ENCODE measurements around the gene TECPR1.

TECPR1 gene

DNA sequence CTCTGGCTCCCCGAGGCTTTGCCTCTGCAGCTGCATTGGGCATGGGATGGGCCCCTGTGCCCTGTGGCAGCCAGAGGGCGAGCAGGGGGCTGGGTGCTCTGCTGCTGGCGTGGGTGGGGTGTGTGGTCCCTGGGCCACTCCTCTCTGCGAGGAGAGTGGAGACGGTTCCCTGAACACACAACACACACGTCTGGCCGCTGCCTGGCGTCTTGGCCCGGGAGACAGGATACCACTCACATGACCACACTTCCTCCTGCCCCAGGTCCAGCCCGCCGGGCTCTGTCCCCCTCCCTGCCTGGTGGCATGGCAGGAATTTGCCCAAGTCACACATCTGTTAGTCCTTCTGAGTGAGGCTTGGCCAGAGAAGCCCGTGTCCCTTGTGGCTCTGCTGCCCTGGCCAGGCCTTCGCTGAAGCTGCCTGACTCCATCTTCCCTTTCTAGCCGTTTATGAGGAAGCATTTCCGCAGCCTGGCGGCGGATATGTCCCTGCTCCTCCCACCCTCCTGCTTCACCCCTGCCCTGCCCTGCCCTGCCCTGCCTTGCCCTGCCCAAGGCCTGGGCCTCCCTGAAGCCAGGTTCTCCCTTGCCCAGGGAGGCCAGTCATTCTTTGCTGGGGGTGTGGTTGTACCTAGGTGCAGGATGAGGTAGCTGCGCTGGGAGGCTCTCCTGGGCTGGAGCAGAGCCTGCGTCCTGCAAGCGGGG, 32.5 kb upstream of the TECPR1 start:
- no peak for DNase-seq

DNA sequence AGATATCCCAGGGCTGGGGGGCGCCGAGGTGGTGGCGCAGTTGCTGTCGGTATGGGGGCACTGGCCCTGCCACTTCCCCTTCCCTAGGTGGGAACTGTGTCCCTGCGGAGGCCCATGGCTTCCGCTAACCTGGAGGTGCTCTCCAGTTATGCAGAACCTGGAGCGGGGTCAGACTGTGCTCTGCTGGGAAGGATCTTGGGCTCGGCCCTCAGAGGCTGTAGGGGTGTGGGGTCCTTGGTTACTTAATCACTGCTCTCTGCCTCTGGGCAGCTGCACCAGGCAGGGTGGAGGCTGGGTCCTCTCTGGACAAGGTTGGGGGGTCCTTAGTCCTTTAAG, 31.8 kb upstream of the TECPR1 start:
- DNase-seq, result no peak

DNA sequence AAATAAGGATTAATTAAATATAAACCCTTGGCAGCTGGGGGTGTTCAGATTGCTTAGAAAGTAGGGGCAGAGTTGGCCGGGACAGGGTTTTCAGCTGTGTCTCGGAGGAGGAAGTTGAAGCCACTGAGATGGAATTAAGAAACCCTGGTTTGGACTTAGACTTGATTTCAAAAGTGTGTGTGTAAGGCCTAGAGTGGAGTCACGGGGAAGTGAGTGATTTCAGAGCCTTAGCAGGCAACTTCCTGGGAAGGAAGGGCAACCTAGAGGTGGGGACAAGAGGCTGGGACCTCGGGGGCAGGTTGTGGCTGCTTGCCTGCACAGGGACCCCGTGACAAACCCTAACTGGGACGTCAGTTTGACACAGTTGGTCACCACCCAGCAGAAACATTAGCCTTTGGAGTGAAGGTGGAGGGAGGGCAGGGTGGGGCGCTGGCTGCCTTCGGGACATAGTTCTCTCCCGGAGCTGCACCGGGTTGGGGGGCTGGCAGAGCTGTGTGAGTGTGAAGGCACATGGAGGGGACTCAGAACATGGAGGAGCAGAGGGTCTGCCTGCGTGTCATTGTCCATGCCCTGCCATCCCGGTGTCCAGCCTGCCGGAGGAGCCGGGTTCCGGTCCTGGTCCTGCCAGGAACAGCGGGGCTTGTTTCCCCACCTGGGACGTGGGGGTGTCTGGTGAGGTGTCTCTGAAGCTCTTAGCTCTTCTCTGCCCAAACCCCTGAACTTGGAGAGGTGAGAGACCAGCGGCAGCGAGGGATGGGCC, 31.3 kb upstream of the TECPR1 start:
- no peak for DNase-seq

DNA sequence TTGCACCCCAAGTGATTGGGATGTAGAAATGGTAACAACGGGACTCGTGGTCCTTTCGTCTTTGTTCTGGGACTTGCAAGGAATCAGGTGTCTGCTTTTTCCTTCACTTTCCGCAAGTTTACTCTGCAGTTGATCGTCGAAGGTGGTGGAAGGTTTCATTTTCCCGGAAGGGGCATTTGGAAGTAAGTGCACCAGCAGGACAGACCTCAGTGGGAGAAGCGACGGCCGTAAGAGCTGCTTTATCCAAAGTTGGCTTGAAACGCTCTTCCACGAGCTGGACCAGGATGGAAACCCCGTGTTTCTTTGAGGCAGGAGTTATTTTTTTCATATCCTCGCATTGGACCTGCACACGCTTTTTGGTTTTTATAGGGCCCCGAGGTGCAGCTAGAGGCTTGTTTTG, 30.7 kb upstream of the TECPR1 start:
- DNase-seq, result no peak

DNA sequence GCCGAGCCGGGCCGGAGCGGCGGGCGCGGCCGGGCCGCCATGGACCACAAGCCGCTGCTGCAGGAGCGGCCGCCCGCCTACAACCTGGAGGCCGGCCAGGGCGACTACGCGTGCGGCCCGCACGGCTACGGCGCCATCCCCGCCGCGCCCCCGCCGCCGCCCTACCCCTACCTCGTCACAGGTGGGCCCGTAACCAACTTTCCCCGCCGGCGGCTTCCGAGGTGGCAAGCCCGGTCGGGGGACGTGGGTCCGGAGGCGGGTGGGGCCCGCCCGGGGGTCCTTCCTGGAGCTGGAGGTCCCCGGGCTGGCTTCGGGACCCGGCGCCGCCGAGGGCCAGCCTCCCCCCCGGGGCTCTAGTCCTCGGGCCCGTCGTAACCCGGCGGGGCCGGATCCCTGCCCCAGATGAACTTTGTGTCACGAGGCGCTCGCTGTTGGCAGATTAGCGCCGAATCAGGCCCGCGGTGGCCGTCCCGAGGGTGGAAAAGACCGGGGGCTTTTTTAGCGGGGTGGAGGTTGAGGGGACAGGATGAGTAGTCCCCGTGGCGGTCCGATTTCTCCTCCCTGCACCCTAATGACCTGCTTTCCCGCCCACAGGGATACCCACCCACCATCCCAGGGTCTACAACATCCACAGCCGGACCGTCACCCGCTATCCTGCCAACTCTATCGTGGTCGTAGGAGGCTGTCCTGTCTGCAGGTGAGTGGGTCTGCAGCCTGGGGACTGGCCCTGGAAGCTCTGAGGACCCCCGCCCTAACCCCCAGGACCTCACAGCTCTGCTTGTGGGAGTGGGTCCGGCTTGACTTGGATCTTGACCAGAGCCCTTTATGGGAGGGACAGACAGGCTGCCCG, 29.9 kb upstream of the TECPR1 start:
- no peak for DNase-seq

DNA sequence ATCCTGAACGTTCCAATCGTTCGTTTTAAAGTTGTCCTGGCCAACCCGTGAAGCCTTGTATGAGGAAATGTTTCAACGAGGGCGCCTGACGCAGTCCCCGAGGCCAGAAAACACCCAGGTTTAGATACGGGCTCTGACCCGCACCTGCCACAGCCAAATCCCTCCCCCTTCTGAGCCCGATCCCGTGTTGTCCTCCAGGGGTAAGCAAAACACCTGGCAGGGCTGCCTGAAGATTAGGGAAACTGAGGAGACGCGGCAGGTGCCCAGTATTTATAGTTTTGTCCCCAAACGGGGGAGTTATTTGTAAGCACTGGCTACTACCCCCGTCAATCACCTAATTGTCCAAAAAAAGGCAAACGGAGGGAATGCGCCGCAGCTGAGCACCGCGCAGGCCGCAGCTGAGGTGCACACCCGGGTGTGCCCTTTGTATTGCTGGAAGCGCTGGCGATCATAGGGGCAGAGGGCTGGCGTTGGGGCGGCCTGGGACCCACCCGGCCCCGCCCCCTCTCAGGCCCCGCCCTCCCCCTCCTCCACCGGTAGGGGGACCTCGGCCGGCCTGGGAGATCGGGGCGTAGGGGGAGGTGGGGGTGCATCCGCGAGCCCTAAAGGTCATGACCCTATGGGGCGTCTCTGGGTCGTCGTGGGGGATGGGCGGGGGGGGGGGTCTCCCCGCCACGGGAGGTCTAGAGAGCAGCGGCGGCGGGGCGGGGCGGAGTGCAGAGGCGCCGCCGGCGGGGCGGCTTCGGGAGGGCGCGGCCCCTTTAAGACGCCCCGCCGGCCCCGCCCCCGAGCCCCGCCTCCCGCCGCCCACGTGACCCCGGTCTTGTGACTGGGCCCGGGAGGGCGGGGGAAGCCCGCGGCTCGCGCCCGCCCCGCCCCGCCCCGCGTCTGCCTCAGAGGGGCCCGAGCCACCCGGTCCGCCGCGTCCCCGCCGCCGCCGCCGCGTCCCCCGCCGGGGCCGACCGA, 29.0 kb upstream of the TECPR1 start, which contains the start of gene BRI3:
Gene BRI3, plus strand, starts transcription at position 896 of the 966 bp plus-strand sequence. CDS start 110 bp downstream, outside the sequence.
- peak; percentile 63 for DNase-seq

DNA sequence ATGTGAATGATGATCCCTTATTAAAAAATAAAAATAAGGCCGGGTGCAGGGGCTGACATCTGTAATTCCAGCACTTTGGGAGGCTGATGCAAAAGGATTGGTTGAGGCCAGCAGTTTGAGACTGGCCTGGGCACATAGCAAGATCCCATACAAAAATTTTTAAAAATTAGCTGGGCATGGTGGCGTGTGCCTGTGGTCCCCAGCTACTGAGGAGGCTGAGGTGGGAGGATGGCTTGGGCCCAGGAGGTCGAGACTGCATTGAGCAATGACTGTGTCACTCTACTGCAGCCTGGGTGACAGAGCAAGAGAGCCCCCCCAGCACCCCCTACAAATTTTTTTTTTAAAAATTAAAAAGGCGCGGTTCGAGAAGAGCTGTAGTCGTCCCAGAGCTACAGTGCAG, 28.3 kb upstream of the TECPR1 start:
- no peak for DNase-seq

DNA sequence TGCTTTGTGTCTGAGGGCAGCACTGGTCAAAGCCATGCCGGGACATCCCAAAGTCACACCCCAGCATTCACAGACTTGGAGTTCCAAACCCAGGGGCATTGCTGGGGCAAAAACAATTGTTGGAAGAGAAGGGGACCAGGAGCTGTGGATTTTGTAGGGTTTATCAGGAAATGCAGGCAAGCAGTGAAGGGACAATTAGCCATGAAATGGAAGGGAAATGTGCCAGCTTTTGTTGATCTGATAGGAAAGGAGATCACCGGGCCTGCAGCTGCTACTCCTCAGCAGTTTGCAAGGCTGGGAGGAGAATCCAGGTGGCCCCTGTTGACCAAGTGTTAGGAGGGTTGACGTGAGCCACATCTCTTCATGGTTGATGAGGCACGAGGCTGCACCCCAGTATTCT, 26.9 kb upstream of the TECPR1 start:
- no peak for DNase-seq

DNA sequence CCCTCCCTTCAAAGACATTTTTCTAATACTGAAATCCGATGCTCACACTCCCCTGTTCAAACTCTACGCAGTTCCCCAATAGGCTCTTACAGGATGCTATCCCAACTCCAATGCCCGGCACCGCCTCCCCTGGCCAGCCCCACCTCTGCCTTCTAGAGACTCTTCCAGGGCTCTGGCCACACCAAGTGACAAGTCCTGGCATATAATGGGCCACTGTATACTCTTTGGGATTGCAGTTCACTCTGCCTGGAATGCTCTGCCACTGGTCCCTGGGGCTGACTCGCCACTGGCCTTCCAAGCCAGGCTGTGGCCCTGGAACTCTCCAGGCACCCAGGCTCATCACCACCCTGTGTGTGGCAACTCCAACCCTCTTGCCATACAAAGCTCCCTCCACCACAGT, 26.4 kb upstream of the TECPR1 start:
- no peak for DNase-seq

DNA sequence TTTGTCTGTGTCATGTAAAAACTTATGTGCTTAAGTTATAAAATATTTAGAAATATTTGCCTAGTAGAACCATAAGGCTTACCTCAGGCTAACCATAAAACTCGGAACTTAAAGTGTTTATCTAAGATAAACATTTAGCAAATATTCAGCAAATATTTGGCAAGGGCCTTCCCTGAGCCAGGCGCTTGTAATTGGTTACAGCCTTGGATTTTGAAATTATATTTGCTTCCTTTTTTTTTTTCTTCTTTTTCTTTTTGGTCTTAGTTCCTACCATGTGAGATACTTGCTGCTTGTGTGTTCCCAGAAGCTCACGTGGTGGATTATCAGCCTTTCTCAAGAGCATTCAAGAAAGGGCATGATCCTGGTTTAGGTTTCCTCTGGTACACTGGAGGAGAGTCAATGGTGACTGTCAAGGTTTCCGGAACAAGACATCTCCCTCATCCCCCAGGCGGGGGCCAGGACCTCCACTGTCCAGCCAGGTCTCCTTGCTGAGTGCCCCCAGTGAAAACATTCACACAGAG, 24.3 kb upstream of the TECPR1 start:
- DNase-seq, result no peak

DNA sequence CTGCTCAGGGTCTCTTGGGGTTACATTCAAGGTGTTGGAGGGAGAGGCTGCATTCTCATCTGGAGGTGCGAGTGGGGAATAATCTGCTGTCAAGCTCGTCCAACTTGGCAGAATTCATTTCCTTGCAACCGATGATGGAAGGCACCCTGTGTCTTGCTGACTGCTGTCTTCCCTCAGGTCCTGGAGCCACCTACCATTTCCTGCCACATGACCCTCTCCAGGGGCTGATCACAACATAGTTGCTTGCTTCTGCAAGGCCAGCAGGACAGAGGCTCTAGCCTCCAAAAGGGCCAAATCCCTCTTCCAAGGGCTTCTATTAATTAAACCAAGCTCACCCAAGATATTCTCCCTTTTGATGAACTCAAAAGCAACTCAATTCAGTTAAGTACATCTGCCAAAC, 15.3 kb upstream of the TECPR1 start:
- no peak for DNase-seq

DNA sequence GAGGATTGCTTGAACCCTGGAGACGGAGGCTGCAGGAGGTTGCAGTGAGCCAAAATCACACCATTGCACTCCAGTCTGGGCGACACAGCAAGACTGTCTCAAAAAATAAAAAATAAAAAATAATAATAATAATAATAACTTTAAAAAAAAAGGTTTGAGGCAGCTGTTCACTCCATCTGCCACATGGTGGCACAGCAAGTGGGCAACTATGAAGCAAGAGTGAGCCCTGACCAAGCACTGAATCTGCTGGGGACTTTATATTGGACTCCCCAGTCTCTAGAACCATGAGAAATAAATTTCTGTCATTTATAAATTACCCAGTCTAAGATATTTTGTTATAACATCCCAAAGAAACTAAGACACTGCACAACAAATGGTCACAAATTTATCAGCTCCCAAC, 14.8 kb upstream of the TECPR1 start:
- no peak for DNase-seq

DNA sequence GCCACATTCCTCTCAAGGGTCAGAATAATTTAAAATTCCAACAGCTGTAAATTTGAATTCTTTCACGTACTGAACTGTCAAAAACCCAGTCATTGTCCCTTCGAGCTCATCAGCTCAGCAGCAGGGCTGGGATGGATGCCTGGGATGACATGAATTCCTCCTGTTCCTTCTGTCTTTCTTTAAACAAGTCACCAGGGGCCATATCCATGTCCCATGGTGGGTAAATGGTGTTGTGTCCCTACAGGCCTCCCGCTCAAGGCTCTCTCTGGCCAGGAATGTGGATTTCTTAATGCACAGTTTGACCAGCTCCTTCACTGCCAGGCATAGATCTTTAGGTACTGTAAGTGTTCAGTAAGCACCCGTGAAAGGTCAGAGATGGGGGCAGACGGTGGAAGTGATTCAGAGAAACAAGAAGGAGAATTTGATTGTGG, 13.8 kb upstream of the TECPR1 start:
- DNase-seq, result no peak

DNA sequence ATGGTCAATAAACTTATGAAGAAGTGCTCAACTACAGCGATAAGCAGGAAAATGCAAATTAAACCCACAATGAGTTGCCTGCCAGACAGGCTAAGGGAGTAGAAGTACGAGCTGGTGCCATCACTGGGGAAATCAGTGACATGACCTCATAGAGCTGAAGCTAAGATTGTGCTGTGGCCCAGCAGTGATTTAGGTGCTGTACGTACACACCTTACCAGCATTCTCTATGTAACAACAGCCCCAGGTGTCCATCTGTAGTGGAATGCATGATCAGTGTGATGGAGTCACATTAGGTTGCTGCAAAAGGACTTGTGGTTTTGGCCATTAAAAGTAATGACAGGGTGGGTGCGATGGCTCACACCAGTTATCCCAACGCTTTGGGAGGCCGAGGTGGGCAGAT, 5.7 kb upstream of the TECPR1 start:
- no peak for DNase-seq

DNA sequence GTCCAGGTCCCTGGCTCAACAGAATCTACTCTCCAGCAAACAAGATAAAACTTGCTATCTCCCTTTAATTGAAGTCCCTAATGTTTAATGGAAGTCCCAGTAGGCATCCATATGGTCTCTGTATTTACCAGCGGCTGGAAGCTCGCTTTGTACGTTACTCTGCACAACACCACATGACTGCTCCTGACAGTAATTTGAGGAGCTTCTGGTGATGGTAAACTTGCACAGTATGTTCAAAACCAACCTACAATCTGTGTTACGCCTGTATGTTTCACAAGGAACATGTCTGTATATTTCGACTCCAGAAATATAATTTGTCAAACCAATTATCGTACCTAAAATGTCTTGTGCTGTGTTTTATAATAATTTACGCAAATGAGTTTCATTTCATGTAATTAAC, 4.4 kb upstream of the TECPR1 start:
- DNase-seq, result no peak

DNA sequence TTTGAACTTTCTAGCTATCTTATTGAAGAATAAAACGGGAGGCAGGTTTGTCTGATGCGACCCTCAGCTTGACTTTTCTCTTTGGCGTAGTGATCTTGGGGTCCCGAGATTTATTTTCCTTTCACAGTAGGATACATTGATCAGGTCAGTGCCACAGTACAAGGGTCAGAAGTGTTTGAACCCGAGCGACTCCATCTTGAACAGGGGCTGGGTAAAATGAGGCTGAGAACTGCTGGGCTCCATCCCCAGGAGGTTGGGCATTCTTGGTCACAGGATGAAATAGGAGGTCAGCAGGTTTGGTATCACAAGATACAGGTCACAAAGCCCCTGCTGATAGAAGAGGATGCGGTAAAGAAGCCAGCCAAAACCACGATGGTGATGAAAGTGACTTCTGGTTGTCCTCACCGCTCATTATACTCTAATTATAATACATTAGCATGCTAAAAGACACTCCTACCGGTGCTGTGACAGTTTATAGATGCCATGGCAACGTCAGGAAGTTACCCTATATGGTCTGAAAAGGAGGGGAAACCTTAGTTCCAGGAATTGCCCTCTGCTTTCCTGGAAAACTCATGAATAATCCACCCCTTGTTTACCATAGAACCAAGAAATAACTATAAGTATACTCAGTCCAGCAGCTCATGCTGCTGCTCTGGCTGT, 3.0 kb upstream of the TECPR1 start:
- DNase-seq, result no peak

DNA sequence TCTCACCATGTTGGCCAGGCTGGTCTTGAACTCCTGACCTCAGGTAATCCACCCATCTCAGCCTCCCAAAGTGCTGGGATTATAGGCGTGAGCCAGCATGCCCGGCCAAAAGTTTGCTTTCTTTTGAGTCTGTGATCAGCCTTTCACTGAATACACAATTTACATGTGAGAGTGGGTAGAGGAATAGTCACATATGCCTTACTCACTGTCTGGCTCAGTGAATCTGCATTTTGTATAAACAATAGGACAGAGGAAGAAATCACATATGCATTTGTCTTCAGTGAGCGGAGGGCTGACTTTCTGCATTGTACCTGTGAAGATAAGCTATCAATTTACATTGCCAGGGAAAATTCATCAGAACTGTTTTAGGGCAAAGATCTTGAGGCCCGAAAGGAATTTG, 2.5 kb upstream of the TECPR1 start:
- DNase-seq, result no peak

DNA sequence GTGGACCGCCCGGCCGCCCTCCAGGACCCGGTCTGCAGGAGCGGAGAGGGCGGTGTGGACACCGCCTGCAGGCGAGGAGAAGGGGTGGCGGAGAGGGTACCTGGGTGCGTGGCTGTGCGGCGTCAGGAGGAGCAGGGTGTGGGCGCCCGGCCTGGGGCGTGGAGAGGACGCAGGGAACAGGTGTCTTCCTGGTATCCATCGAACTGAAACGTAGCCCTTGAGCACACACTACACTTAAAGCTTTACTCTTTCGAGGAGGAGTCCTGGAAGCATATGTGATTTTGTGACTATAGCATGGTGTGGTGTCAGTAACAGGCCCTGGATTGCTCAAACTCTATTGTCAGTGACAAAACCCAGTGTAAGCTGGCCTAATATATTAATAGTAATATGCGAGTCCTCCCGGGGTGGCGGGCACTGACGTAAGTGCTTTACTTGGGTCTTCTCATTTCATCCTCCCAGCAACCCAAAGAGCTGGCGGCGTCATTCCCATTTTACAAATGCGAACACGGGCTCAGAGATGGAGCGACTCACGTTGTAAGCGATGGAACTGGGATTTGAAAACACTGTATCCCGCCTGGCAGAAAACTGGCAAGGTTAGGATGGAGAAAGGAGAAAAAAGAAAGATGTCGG, 508 bp upstream of the TECPR1 start:
- peak; percentile 38 for DNase-seq

DNA sequence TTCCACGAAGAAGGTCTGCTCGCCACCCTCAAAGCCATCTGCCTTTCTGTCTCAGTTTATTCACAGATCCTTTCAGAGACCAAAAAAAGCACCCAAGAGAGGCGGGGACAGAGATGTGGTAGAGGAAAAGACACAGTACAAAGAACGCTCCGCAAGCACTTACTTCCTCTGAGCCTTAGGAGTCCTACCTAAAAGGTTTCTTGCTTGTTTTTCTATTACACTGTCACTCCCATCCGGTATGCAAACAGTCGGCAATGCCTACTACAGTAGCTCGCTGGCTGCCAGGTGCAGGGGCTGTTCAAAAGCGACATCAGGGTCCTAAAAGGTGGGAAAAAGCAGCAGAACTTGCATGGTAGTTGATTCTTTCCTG, 816 bp downstream of the TECPR1 start:
- DNase-seq, result peak; percentile 61

DNA sequence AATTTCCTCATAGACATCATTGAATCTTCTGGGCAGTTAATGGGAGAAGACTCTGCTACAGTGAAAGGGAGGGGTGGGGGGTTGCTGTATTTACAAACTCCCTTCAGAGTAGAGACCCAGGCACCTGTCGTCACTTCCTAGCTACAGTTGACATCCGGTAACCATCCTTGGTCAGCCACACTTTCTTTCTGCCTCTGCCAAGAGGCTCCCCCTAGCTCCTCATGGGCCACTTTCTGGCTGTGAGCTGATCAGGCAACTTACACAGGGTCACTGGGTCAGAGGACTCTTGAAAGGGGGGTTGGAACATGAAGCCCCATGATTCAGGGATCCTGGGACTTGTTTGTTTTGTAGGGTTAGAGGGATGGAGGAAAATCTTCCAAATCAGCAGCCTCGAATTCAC, 1.2 kb downstream of the TECPR1 start:
- DNase-seq, result no peak

DNA sequence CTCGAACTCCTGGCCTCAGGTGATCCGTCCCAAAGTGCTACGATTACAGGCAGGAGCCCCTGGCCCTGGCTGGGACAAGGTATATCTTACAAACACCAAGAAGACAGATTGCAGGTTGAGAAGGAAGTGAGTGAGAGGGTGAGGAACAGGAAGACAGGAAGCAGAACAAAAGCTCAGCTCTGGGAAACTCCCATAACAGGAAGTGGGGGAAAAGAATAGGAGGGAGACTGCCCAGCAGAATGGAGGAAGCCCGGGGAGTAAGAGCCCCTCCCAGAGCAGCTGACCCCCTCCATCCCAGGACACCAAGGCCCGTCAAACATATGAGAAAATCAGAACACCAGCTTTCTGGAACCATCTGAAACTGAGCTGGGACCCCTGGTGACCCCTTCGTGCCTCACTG, 2.9 kb downstream of the TECPR1 start:
- no peak for DNase-seq

All from NCI-H2029 treated with DMSO at 0.1 percent for 48 hours (cell line).